ENCODE data around the gene LRRC4C. TPM values are rescaled to one million over a fixed set of nuclear protein-coding genes. Genes with fewer than 3 reads are reported as not detected.
"Not testable (repeated sequence)": the region's sequence is repeated elsewhere in the genome, so short reads cannot be mapped to it uniquely, and the experiment has no call there.

LRRC4C gene
- total RNA-seq, 1 donor from 2014 or later: not detected

- no peak for DNase-seq (ENCODE audit: low read depth)
Measured at GRCh38 chr11:40885250-40885954, 574.0 kb downstream of the LRRC4C start.

DNA sequence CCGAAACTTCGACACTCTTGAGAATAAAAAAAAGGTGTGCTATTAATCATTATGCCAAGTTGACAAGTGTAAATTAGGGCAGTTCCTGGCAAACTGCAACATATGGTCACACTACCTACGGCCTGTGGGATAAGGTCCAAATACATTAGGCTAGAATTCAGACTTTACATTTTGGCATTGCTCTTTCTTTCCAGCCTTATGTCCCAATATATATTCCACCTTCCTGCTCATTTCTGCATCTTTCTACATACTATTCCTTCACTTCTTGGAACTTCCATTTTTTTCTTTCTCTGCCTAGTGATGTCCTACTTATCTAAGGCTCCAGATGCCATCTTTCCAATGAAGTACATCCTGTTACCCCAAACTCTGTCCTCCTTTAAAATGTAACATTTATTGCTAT lies 577.2 kb downstream of the LRRC4C start:
- no peak for DNase-seq (ENCODE audit: low read depth)

DNA sequence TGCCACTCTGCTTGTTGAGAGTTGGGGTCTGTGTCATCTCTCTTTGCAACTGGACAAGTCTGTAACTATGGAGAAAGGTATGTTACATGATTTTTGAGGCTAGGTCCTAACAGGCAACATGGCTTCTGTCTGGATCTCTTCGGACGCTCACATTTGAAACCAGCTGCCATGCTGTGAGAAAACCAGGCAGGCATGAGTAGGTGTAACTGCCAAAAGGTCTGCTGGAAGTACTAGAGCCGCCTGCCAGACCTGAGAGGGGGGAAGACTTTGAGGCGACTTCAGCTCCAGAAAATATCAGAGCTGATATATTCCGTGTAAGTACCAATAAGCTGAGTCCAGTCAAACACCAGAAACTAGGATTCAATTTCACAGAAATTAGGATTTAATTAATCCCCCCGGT lies 579.5 kb downstream of the LRRC4C start:
- no peak for DNase-seq (ENCODE audit: low read depth)

- DNase-seq (ENCODE audit: low read depth): no peak
Measured at GRCh38 chr11:40877981-40878380, 581.5 kb downstream of the LRRC4C start.

DNA sequence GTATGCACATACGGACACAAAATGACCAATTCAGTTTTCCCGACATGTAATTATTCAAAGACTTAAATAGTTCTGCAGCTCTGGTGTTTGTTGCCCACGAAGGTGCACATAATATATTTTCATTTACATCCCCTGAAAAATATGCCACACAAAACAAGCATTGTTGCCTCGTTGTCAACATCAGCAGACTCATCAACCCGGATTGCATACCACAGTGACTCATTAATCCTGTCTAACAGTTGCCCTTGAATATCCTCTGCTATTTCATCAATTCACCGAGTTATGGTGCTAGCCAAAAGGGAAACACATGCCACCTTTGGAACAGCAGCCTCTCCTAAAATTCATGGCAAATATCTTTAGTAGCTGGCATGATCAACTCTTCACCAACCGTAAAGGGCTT lies 582.2 kb downstream of the LRRC4C start:
- no peak for DNase-seq (ENCODE audit: low read depth)

- DNase-seq (ENCODE audit: low read depth): no peak
Measured at GRCh38 chr11:40867991-40868632, 591.3 kb downstream of the LRRC4C start.

DNA sequence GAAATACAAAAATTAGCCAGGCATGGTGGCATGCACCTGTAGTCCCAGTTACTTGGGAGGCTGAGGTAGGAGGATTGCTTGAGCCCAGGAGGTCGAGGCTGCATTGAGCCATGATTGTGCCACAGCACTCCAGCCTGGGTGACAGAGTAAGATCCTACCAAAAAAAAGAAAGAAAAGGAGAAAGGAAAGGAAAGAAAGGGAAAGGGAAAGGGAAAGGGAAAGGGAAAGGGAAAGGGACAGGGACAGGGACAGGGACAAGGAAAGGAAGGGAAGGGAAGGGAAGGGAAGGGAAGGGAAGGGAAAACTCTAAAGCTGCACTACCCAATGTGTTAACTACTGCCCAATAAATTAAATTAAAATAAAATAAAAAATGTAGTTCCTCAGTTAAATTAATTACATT lies 601.7 kb downstream of the LRRC4C start:
- DNase-seq (ENCODE audit: low read depth): not testable (repeated sequence)

GRCh38 chr11:40842750-40843339 lies 616.6 kb downstream of the LRRC4C start:
- no peak for DNase-seq (ENCODE audit: low read depth)

DNA sequence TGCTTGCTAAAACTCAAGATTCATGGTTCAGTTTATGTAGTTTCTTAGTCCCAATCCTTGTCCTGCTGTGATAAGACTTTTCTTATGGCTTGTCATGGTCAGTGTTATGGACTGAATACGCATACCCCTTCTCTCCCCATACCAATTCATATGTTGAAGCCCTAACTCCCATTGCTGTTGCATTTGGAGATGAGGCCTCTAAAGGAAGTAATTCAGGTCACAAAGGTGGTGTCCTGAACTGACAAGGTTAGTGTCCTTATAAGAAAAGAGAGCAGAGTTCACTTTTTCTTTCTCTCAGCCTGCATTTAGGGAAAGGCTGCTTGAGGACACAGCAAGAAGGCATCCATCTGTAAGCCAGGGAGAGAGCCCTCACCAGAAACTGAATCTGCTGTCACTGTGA lies 618.2 kb downstream of the LRRC4C start:
- DNase-seq (ENCODE audit: low read depth): no peak

GRCh38 chr11:40838181-40838683 lies 621.2 kb downstream of the LRRC4C start:
- no peak for DNase-seq (ENCODE audit: low read depth)

DNA sequence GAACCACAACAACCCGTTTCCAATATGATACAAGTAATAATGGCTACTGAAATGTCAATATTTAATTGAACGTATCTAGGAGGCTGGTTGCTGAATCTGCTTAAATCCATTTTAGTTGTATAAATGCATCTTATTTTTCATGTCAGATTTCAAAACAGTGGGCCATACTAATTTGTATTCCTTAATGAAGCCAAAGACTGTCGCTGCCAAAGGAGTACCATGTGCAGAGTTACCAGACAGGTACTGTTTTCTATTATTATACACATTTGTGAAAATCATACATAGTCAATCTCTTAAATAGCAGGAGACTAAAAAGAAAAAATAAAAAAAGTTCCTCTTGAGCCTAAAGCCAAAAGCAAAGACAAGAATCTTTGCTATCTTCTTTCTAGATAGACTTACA lies 632.3 kb downstream of the LRRC4C start:
- DNase-seq (ENCODE audit: low read depth): no peak

- no peak for DNase-seq (ENCODE audit: low read depth)
Measured at GRCh38 chr11:40826601-40827000, 632.9 kb downstream of the LRRC4C start.

- no peak for DNase-seq (ENCODE audit: low read depth)
Measured at GRCh38 chr11:40825201-40825834, 634.1 kb downstream of the LRRC4C start.

DNA sequence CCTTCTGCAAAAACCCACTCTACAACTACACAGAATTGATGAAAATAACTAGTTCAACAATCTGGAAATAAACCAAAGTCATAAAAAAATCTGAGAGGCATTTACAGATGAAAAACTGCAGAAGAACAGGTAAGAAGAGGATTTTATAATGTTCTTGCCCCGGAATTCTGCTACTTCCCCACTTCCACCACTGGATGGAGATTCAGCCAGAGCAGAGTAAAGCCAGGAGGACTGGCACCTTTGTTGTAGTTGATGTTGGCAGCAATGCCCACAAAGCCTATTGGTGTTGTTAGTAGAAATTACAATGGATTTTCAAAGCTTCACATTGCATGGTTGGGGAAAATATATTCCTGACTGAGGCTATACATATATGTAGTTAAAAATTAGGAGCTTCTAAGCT lies 640.2 kb downstream of the LRRC4C start:
- no peak for DNase-seq (ENCODE audit: low read depth)

GRCh38 chr11:40816976-40817375 lies 642.5 kb downstream of the LRRC4C start:
- DNase-seq (ENCODE audit: low read depth): no peak

DNA sequence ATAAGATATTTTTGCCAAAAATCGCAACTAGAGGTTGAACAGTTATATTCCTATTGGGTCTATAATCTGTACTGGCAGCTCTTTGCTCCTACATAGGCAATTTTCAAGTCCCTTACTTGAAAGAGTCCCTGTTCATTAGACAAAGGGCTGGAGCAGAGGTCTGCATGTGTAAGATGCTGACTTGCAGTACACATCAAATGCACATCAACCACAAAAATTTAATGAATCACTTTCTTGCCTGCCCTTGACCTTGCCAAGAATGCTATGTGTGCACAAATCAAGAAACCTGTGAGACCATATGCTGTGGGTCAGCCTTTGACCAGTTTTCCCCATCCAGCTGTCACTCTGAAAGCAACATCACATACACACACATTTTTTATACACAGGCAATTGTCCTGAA lies 661.5 kb downstream of the LRRC4C start:
- DNase-seq (ENCODE audit: low read depth): no peak

DNA sequence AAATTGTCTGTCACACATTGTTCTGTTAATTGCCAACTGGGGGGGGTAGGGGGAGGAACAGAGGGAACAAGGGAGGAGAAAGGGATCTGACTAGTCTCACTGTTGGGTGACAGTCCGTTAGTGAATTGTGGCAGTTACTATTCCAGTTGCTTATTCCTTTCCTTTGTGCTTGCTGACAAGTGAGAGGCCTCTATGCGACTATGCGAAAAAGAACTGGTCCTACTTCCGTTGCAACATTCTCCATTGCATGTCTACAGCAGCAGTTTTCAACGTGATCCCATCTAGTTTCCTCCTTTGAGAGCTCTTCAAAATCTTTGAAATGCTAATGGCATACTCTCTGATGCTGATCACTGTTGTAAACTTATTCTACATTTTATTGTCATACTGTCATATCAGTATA lies 672.2 kb downstream of the LRRC4C start:
- no peak for DNase-seq (ENCODE audit: low read depth)

- DNase-seq (ENCODE audit: low read depth): no peak
Measured at GRCh38 chr11:40763046-40763445, 696.4 kb downstream of the LRRC4C start.

GRCh38 chr11:40759341-40759740 lies 700.1 kb downstream of the LRRC4C start:
- no peak for DNase-seq (ENCODE audit: low read depth)

GRCh38 chr11:40754297-40754696 lies 705.2 kb downstream of the LRRC4C start:
- no peak for DNase-seq (ENCODE audit: low read depth)

- no peak for DNase-seq (ENCODE audit: low read depth)
Measured at GRCh38 chr11:40746282-40746681, 713.2 kb downstream of the LRRC4C start.

DNA sequence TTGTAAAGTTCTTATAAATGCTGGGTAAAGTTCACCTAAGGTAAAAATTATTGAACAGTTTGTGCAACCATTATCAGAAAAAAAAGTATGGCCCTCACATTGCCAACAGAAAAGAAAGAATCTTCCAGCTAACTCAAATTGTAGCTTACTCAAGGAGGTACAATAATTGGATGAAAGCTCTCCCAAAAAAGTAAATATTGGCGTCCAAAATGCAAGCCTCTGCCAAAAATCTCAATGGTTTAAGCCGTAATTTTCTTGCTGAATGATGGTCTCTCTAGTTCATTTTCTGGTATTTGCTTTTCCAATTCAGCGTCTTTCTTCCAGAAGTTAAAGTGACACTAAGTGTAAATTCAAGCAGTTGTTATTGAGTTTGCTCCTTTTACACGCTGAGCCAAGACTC lies 727.3 kb downstream of the LRRC4C start:
- DNase-seq (ENCODE audit: low read depth): no peak

All from myocyte (in vitro differentiated cells).